HUDEP-2 (cell line): ENCODE measurements around the gene CRACDL.

Experiments used
- DNase-seq, 76 experiments: peaks; one replicate each; lab custom pipeline; 2025; ENCODE audit not compliant: unreplicated experiment in 76 of 76; lab: John Stamatoyannopoulos, UW

Gene CRACDL

GRCh38 chr2:98805412-98806171, 130.4 kb downstream of the CRACDL start:
- DNase-seq: no peak

GRCh38 chr2:98804736-98805135, 131.3 kb downstream of the CRACDL start:
- DNase-seq: no peak

- peak in 11 of 76 experiments; percentile 3 to 30 (median 16) for DNase-seq
These were observed 131.8 kb downstream of the CRACDL start for GRCh38 chr2:98804265-98804650.

- DNase-seq: no peak
These were observed 132.4 kb downstream of the CRACDL start for GRCh38 chr2:98803405-98804264.

- no peak for DNase-seq
These were observed 133.7 kb downstream of the CRACDL start for GRCh38 chr2:98802344-98802743.

GRCh38 chr2:98801921-98802321, 134.1 kb downstream of the CRACDL start:
- DNase-seq: peak in 64 of 76 experiments; percentile 5 to 82 (median 40)

- DNase-seq: no peak
These were observed 134.7 kb downstream of the CRACDL start for GRCh38 chr2:98801286-98801685.

GRCh38 chr2:98800330-98801064, 135.5 kb downstream of the CRACDL start:
- DNase-seq: peak in 1 of 76 experiments; percentile 15

GRCh38 chr2:98799375-98800329, 136.4 kb downstream of the CRACDL start:
- no peak for DNase-seq

- DNase-seq: no peak
These were observed 139.1 kb downstream of the CRACDL start for GRCh38 chr2:98796775-98797544.

GRCh38 chr2:98795891-98796676, 139.9 kb downstream of the CRACDL start:
- DNase-seq: no peak

GRCh38 chr2:98793897-98794830, 141.9 kb downstream of the CRACDL start:
- DNase-seq: no peak

- DNase-seq: no peak
These were observed 142.8 kb downstream of the CRACDL start for GRCh38 chr2:98793275-98793674.

GRCh38 chr2:98790221-98790620, 145.8 kb downstream of the CRACDL start:
- DNase-seq: no peak

- DNase-seq: no peak
These were observed 148.3 kb downstream of the CRACDL start for GRCh38 chr2:98787700-98788099.

- no peak for DNase-seq
These were observed 149.8 kb downstream of the CRACDL start for GRCh38 chr2:98786179-98786578.

GRCh38 chr2:98782570-98782969, 153.5 kb downstream of the CRACDL start:
- DNase-seq: no peak
